ENCODE results near the gene USP26.
A peak's percentile ranks its signal among the peaks of the same experiment; 100 is the strongest.
"Not testable (repeated sequence)": the region's sequence is repeated elsewhere in the genome, so short reads cannot be mapped to it uniquely, and the experiment has no call there.

The USP26 gene

DNA sequence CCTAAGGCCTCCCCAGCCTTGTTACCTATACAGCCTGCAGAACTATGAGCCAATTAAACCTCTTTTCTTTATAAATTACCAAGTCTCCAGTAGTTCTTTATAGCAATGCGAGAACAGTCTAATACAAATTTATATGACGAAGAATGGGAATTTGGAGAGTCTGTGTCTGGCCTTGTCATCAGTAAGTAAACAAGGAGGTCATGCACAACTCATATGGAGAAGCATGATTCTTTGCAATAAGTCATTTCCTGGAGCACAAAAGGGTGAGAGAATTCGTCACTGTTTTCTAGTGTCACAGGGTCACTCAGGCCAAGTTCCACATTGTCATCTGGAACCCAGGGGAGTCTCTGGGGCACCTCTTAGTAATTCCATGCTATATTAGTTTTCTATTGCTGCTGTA, 89.5 kb downstream of the USP26 start:
- DNase-seq: no peak

DNA sequence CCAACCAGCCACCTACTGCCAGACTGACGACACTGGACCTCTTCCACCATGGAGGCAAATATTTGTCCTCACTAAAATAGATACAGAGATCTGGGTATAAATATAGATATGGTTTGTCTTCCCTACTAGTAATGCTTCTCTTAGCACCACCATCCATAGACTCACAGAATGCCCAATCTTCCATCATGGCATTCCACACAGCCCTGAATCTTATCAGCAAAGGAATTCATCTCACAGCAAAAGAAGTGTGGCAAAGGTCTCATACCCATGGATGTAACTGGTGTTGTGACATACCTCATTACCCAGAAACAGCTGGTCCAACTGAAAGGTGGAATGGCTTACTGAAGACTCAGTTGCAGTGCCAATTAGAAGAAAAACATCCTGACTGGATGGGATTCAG, 91.3 kb downstream of the USP26 start:
- no peak for DNase-seq

DNA sequence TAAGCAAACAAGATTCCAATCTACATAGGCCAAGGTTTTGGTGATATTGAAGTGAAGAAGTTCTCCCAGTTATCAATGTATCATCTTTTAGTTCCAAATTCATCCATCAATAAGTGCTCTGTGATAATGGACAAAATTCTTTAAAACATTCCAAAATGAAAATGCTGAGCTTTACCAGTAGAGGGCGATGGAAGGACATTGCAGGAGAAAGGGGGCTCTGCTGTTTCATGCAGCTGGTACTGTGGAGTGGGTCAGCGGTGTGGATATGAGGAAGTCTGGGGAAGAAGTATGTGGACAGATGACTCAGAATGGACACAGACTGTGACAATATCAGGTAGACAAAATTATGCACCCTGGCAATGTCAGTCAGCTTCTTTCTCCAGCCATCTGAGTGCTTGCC, 91.9 kb downstream of the USP26 start:
- peak in 1 of 2 experiments; percentile 9 for DNase-seq

DNA sequence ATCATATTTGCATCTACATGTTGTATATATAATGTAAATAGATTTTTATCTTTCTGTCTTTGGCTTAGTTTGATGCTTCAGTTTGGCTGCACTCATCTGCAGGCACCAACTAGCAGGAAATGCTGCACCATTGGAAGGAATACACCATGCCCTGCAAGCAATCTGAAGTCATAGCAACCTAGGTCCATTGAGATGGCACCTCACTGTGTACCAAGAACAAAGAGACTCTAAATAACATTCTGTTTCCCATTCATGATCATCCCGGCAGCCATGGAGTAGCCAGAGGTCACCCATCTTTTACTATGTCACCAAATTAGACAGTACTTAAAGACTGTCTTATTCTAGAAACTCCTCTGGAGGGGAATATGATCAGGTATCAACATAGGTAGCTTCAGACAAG, 97.7 kb downstream of the USP26 start:
- DNase-seq: no peak

DNA sequence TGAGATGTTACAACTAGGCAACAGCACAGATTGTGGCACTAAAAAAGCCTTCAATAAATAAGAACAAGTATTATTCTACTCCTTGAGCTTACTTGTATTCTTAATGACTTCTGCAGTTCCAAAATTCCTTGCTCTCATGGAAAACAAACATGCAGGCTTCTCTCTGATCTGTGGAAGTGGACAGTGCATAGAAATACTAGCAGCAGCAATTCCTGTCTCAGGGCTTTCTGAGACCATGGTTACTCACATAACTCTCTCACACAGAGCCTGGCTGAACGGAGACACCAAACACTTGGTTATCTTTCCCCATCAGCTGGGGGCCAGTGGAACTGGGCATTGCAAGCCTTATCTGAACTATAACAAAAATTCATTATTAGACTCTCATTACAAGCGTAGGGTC, 106.1 kb downstream of the USP26 start:
- no peak for DNase-seq

DNA sequence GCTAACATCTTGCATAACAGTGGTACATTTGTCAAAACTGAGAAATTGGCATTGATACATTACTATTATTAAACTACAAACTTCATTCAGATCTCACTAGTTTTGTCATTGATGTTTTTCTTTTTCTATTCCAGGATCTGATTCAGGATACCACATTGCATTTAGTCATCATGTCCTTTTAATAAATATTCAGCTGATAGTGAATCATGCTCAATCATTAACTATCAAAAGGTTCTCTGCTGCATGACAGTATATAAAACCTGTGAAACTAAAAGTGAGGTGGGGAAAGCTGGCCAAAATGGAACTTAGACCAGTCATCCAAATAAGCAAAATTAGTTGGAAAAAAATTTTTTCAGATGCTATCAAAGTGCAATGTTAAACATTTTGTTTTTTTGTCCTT, 110.4 kb downstream of the USP26 start:
- DNase-seq: no peak

DNA sequence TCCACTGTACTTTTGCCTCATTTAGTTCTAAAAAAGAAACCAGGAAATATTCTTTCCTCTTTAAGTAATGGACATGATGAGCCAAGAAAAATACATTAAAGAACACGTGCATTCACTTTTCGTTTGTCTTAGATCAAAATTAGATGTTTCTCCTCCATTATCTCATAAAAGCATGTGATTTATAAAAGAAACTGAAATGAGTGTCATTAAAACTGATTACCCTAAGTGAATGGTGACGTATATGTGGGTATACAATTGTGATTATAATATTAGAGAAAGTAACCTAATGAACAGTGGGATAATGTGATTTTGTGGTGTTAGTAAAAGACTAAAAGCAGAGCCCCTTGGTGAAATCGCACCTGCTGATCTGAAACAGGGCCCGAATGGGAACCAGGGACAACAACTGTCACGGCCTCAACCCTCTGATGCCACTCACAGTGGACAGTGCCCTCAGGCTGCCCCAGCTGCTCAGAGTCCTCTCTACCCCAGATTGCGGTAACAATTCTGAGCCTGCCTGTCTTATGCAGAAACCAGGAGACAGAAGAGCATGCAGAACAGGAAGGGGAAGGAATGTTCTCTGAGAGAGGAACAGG, 112.8 kb downstream of the USP26 start:
- no peak for DNase-seq

DNA sequence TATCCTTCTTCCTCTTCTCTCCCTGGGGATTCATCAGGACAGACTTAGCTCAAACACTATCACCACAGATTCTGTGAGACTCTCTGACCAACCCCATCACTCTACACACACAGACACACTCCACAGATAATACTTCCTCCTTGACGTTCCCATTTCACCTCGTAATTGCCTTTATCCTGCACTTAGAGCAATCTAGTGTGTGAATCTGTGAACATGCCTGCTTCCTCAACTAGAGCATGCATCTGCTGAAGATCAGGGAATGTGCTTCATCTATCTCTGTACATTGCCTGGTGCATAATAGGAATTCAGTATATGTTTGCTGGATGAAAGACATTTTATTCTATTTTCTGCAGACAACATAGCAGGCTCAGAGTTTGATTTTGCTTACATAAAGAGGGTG, 113.4 kb downstream of the USP26 start:
- DNase-seq: no peak

DNA sequence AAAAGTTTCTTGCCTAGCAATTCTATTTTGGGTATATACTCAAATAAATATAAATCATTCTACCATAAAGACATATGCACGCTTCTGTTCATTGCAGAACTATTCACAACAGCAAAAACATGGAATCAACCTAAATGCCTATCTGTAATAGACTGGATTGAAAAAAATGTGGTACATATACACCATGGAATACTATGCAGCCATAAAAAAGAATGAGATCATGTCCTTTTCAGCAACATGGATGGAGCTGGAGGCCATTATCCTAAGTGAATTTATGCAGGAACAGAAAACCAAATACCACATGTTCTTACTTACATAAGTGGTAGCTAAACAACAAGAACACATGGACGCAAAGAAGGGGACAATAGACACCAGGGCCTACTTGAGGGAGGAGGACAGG, 116.9 kb downstream of the USP26 start:
- not testable (repeated sequence) for DNase-seq
